Heart left ventricle (tissue), 16 donors: ENCODE results near the gene SPPL3. TPM values are rescaled to one million over a fixed set of nuclear protein-coding genes. Genes with fewer than 3 reads are reported as not detected.

Experiments
- ATAC-seq, 4 donors: fragments of 200-7000 bp; cut with Tn5 transposase; one replicate each; pipeline ENCODE4 v1.9.1; 2020 to 2022; ENCODE audit warnings: moderate library complexity in 4 of 4, mild to moderate bottlenecking in 3 of 4, moderate number of reproducible peaks in 1 of 4
- DNase-seq, 5 donors: peaks; one replicate each; pipeline ENCODE4 v3.0.0-alpha.2; 2020
- H3K27ac ChIP-seq, 12 donors: fragments of 200-600 bp; sonication (generic) in 4 of 12; one replicate each; pipeline versions ENCODE4 v1.5.0 to v1.8.0; 2016 to 2022; ENCODE audit warnings: mild to moderate bottlenecking in 2 of 12
- H3K27me3 ChIP-seq, 9 donors: fragments of 200-600 bp; sonication (generic) in 2 of 9; one replicate each; pipeline versions ENCODE4 v1.5.1 to v1.8.0; 2016 to 2022; ENCODE audit warnings: mild to moderate bottlenecking in 3 of 9
- H3K36me3 ChIP-seq, 9 donors: fragments of 200-600 bp; sonication (generic) in 2 of 9; one replicate each; pipeline versions ENCODE4 v1.5.0 to v1.8.0; 2018 to 2022; ENCODE audit warnings: mild to moderate bottlenecking in 2 of 9
- H3K4me1 ChIP-seq, 12 donors: fragments of 200-600 bp; sonication (generic) in 4 of 12; one replicate each; pipeline versions ENCODE4 v1.5.0 to v1.8.0; 2016 to 2022; ENCODE audit warnings: mild to moderate bottlenecking in 3 of 12
- H3K4me3 ChIP-seq, 12 donors: fragments of 200-600 bp; sonication (generic) in 4 of 12; one replicate each; pipeline versions ENCODE4 v1.5.0 to v1.8.0; 2017 to 2022; ENCODE audit warnings: mild to moderate bottlenecking in 9 of 12, moderate library complexity in 4 of 12
- H3K9me3 ChIP-seq, 12 donors: fragments of 200-600 bp; sonication (generic) in 4 of 12; one replicate each; pipeline versions ENCODE4 v1.5.0 to v1.8.0; 2016 to 2022; ENCODE audit warnings: mild to moderate bottlenecking in 1 of 12
- CTCF ChIP-seq, 12 donors: fragments of 200-600 bp; sonication (generic) in 4 of 12; IDR thresholded peaks; one replicate each; pipeline versions ENCODE4 v1.5.0 to v1.8.0; 2018 to 2022; ENCODE audit warnings: antibody characterized with exemption in 12 of 12, mild to moderate bottlenecking in 5 of 12
- POLR2A ChIP-seq, 2 donors: fragments of 450-650 bp; IDR thresholded peaks; one replicate each; pipeline ENCODE4 v1.6.1; 2017; ENCODE audit warnings: antibody characterized with exemption in 2 of 2, mild to moderate bottlenecking in 2 of 2, moderate library complexity in 2 of 2
- WGBS, 4 donors: extraction: QIAGEN DNeasy Blood & Tissue Kit in 2 of 4; methylation state at CpG; one replicate each; pipeline versions ENCODE4 v1.1.5 to v1.1.7; 2013 to 2018; 5-methylcytosine and 5-hydroxymethylcytosine counted together
- intact Hi-C, 10 donors: fragments of 100-400 bp; cut with DNase I; formaldehyde crosslinking; loops; one replicate each; pipeline versions ENCODE4 v1.11.1 to v1.14.2; 2022
- polyA plus RNA-seq, 2 donors: library from polyadenylated mRNA; stranded (reverse); fragments of 200-250 nt; gene quantifications; one replicate each; pipeline ENCODE4 v1.2.3, GENCODE V29; 2013
- total RNA-seq, 9 donors: library from RNA; depleted of rRNA in 2 of 9; stranded (reverse); fragments of >200 nt in 2 of 9; fragmentation: NEBNext Ultra II Directional in 3 of 9; extraction: Animal tissue kit (Norgen Biotek cat#: 25700) in 3 of 9; gene quantifications; one replicate each; pipeline versions ENCODE4 v1.1.0 to v1.2.4, GENCODE V29; 2016 to 2023
- donor health status: ischemic (EF 13 %, LVEDD 7.1; RV severe dilation, severe dysfunction).
- donor health status: healthy with polysubstance abuse.
- donor health status: DM: no; HTN: yes; CAD: no.
- donor health status: DM: no; HTN: no; CAD: no.
- donor health status: ischemic (EF 25% LVEDD 6.9; RV normal size, moderate dysfunction).
- donor health status: ischemic (EF 25% LVEDD 5.7; RV mildly dilated, moderate dysfunction).
- donor health status: healthy.
- donor health status: DM: yes; HTN: yes; CAD: no.
- donor health status: ischemic (EF 35%, LVEDD 5.7; RV mildly dilated, moderate dysfunction).
- donor health status: nonischemic (EF 11% LVEDD 7.7; RV severe dilation, severe dysfunction).
- donor health status: DM: yes; HTN: yes; CAD: no.
- donor health status: PGD.
- donor health status: ischemic (EF 29% LVEDD 5.4; RV normal size, mild dysfunction).
- donor health status: nonischemic (EF 23%, LVEDD 6.1; RV moderate dilation, normal function).

SPPL3 gene
- total and polyA plus RNA-seq, 11 donors, result 8.2 to 48.2 (median 26.5) TPM

- intact Hi-C loops, result no loop called here
- no peak overlapping the region for H3K27ac ChIP-seq
- DNase-seq, result no peak
- no peaks in the 10 kb centered on the region for H3K27me3 ChIP-seq
- H3K9me3 ChIP-seq, result peaks cover 0 to 31% (median 16%) of the 10 kb centered on the region in 12 donors
- no peak for TF ChIP-seq CTCF (IDR thresholded peaks at IDR 0.05)
- no peak for TF ChIP-seq POLR2A (IDR thresholded peaks at IDR 0.05)
- 73 to 90% (median 86%) methylated on average over 3 to 7 of the region's 7 CpGs for WGBS, 4 donors
- no peak for ATAC-seq
- no peak overlapping the region for H3K4me3 ChIP-seq
- H3K36me3 ChIP-seq, result no peaks in the 10 kb centered on the region
- peaks cover 0 to 5% (median 0%) of the 10 kb centered on the region in 12 donors for H3K4me1 ChIP-seq
These were observed 10.6 kb upstream of the SPPL3 start for GRCh38 chr12:120914794-120915193.

- Histone ChIP-seq H3K9me3 (no peaks in the 10 kb centered on the region), H3K4me3 (no peak overlapping the region), H3K36me3 (no peaks in the 10 kb centered on the region), H3K4me1 (peaks cover 0 to 13% (median 4%) of the 10 kb centered on the region in 12 donors), H3K27ac (peak overlapping the region in 6 of 12 donors; percentile 13 to 54 (median 40)), H3K27me3 (no peaks in the 10 kb centered on the region)
- TF ChIP-seq CTCF (IDR thresholded peaks at IDR 0.05), result no peak
- no peak for TF ChIP-seq POLR2A (IDR thresholded peaks at IDR 0.05)
- WGBS, 4 donors, result 55 to 66% (median 61%) methylated on average over 5 of the region's 5 CpGs
- ATAC-seq (peak; percentile 49 to 84 (median 80)), DNase-seq (no peak)
- intact Hi-C loops, result loop anchor here in 6 of 10 donors (10.0 kb wide), 5 partner anchors 65 to 325 kb away; partner anchors contain the start of genes ACADS (in 3 of the 6) and POP5 (in 1 of the 6)
These were observed 5.6 kb upstream of the SPPL3 start for GRCh38 chr12:120909633-120910298.

- Histone ChIP-seq H3K4me1 (peaks cover 0 to 31% (median 19%) of the 10 kb centered on the region in 12 donors), H3K9me3 (no peaks in the 10 kb centered on the region), H3K27me3 (no peaks in the 10 kb centered on the region), H3K4me3 (no peak overlapping the region), H3K27ac (peak overlapping the region in 1 of 12 donors; percentile 73), H3K36me3 (no peaks in the 10 kb centered on the region)
- DNase-seq (no peak), ATAC-seq (no peak)
- intact Hi-C loops, result loop anchor here in 6 of 10 donors (10.0 kb wide), 5 partner anchors 61 to 321 kb away; partner anchors contain the start of genes ACADS (in 3 of the 6) and POP5 (in 1 of the 6)
- WGBS, 4 donors, result 77 to 87% (median 81%) methylated on average over 5 of the region's 5 CpGs
- TF ChIP-seq CTCF (IDR thresholded peaks at IDR 0.05) (no peak), POLR2A (IDR thresholded peaks at IDR 0.05) (no peak)
These were observed 1.8 kb upstream of the SPPL3 start for GRCh38 chr12:120905856-120906384.
